Parathyroid adenoma (tissue), 2 donors: ENCODE results near the gene PDE6G.

Experiments
- H2AFZ ChIP-seq: fragments of 300-600 bp; sonication (generic); one replicate; pipeline ENCODE4 v1.7.0; 2017; ENCODE audit warnings: antibody characterized with exemption, mild to moderate bottlenecking
- H3K27ac ChIP-seq: fragments of 300-600 bp; sonication (generic); one replicate; pipeline ENCODE4 v1.7.0; 2017
- H3K27me3 ChIP-seq: fragments of 300-600 bp; sonication (generic); one replicate; pipeline ENCODE4 v1.7.0; 2017; ENCODE audit warnings: low read length; ENCODE audit not compliant: control insufficient read depth, insufficient read depth
- H3K36me3 ChIP-seq: fragments of 300-600 bp; sonication (generic); one replicate; pipeline ENCODE4 v1.7.0; 2017; ENCODE audit warnings: low read length; ENCODE audit not compliant: control insufficient read depth, insufficient read depth
- H3K4me1 ChIP-seq: fragments of 300-600 bp; sonication (generic); one replicate; pipeline ENCODE4 v1.7.0; 2017; ENCODE audit warnings: control low read depth
- H3K4me2 ChIP-seq: fragments of 300-600 bp; sonication (generic); one replicate; pipeline ENCODE4 v1.7.0; 2017; ENCODE audit warnings: low read length
- H3K4me3 ChIP-seq: fragments of 300-600 bp; sonication (generic); one replicate; pipeline ENCODE4 v1.7.0; 2017; ENCODE audit warnings: low read depth, low read length
- H3K79me2 ChIP-seq: fragments of 300-600 bp; sonication (generic); one replicate; pipeline ENCODE4 v1.7.0; 2017; ENCODE audit warnings: control low read depth
- H3K9ac ChIP-seq: fragments of 300-600 bp; sonication (generic); one replicate; pipeline ENCODE4 v1.7.0; 2017; ENCODE audit warnings: mild to moderate bottlenecking
- H3K9me3 ChIP-seq: fragments of 300-600 bp; sonication (generic); one replicate; pipeline ENCODE4 v1.7.0; 2017; ENCODE audit warnings: low read length; ENCODE audit not compliant: control insufficient read depth
- TF ChIP-seq, protein P1 (sequence below): fragments of 300-600 bp; sonication (generic); IDR thresholded peaks from one replicate; pipeline ENCODE4 v1.7.0; 2017; ENCODE audit warnings: antibody characterized with exemption, mild to moderate bottlenecking
- donor health status: primary hyperparathyroidism.

PDE6G gene

DNA sequence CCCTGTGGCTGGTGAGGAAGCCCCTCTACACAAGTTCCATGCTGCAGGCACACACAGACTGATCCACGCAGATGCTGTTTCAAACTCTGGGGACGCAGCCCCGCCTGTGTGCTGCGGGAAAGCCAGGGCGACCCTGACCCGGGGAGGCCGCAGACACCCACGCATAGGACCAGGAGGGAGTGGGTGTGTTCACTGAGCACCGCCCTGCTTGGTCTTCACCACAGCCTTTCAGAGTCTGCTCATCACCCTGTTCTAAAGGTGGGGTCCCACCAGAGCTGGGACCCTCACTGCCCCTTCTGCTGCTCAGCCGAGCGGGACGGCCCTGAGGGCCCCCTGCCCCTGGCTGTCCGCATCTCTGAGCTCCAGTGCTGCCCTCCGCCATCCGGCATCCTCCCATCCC, 11.8 kb downstream of the PDE6G start:
- Histone ChIP-seq H3K4me1 (no peaks in the 10 kb centered on the region), H3K27ac (no peak overlapping the region)
- TF ChIP-seq, protein P1, sequence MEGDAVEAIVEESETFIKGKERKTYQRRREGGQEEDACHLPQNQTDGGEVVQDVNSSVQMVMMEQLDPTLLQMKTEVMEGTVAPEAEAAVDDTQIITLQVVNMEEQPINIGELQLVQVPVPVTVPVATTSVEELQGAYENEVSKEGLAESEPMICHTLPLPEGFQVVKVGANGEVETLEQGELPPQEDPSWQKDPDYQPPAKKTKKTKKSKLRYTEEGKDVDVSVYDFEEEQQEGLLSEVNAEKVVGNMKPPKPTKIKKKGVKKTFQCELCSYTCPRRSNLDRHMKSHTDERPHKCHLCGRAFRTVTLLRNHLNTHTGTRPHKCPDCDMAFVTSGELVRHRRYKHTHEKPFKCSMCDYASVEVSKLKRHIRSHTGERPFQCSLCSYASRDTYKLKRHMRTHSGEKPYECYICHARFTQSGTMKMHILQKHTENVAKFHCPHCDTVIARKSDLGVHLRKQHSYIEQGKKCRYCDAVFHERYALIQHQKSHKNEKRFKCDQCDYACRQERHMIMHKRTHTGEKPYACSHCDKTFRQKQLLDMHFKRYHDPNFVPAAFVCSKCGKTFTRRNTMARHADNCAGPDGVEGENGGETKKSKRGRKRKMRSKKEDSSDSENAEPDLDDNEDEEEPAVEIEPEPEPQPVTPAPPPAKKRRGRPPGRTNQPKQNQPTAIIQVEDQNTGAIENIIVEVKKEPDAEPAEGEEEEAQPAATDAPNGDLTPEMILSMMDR, result no peak

DNA sequence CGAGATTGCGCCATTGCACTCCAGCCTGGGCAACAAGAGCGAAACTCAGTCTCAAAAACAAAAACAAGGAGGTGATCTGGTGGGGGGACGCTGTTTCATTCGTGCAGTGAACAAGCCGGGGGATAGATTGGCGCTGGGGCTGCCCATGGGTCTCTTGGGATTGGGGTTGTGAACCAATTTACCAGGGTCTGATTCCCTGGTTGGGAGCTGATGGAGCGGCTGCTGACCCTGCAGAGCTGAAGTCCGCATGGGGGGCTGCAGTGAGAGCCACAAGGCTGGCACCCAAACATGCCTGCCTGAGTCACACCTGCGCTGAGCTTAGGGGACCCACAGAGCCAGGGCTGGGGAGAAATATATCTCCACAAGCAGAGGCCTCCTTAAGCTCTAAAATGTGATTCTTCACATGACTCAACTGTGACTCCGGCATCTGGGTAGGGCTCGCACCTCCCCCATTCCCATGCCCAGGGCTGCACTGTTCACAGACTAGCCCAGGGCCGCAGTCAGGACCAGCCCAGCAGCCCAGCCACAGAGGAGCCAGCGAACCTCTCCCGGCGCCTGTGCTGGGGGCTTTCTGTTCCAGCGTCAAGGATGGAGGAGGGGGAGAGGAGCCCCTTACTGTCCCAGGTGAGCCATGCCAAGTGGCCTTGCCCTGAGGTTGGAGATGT, 14.4 kb downstream of the PDE6G start:
- H3K36me3 ChIP-seq, result no peaks in the 10 kb centered on the region
- no peaks in the 10 kb centered on the region for H3K9me3 ChIP-seq
- H3K27ac ChIP-seq, result no peak overlapping the region
- TF ChIP-seq, protein P1, result no peak
- H3K79me2 ChIP-seq, result no peaks in the 10 kb centered on the region
- no peak overlapping the region for H3K4me2 ChIP-seq
- H3K4me3 ChIP-seq, result no peak overlapping the region
- H3K4me1 ChIP-seq, result no peaks in the 10 kb centered on the region
- H2AFZ ChIP-seq, result no peak overlapping the region
- H3K9ac ChIP-seq, result no peak overlapping the region
- no peaks in the 10 kb centered on the region for H3K27me3 ChIP-seq

More for the DNA sequence above, 11.8 kb downstream of the PDE6G start:
- Histone ChIP-seq H3K9ac (no peak overlapping the region), H2AFZ (no peak overlapping the region), H3K4me3 (no peak overlapping the region), H3K27me3 (peaks cover 6% of the 10 kb centered on the region), H3K9me3 (no peaks in the 10 kb centered on the region), H3K79me2 (no peaks in the 10 kb centered on the region), H3K36me3 (no peaks in the 10 kb centered on the region), H3K4me2 (no peak overlapping the region)

DNA sequence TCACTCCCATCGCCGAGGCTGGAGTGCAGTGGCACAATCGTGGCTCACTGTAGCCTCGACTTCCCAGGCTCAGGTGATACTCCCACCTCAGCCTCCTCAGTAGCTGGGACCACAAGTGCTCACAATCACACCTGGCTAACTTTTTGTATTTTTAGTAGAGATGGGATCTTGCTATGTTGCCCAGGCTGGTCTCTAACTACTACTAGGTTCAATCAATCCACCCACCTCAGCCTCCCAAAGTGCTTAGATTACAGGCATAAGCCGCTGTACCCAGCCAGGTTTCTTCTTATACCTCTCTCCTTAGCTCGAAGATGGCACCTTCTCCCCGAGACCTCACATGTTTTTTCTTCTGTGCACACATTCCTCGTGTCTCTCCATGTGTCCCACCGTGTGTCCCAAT, 16.3 kb downstream of the PDE6G start:
- Histone ChIP-seq H3K9ac (no peak overlapping the region), H3K4me1 (peaks cover 3% of the 10 kb centered on the region), H2AFZ (no peak overlapping the region), H3K4me3 (no peak overlapping the region), H3K9me3 (no peaks in the 10 kb centered on the region), H3K27me3 (no peaks in the 10 kb centered on the region), H3K36me3 (no peaks in the 10 kb centered on the region), H3K27ac (no peak overlapping the region), H3K4me2 (no peak overlapping the region), H3K79me2 (peaks cover 13% of the 10 kb centered on the region)
- TF ChIP-seq, protein P1, result no peak

DNA sequence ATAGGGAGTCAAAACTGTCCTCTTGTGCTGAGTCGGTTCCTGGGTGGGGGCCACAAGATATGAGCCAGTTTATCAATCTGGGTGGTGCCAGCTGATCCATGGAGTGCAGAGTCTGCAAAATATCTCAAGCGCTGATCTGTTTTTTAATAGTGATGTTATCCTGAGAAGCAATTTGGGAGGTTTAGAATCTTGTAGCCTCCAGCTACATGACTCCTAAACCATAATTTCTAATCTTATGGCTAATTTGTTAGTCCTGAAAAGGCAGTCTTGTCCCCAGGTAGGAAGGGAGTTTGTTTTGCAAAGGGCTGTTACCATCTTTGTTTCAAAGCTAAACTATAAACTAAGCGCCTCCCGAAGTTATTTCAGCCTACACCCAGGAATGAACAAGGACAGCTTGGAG, 17.7 kb downstream of the PDE6G start:
- TF ChIP-seq, protein P1, result no peak
- H3K4me3 ChIP-seq, result no peak overlapping the region
- H3K27me3 ChIP-seq, result no peaks in the 10 kb centered on the region
- H2AFZ ChIP-seq, result no peak overlapping the region
- peaks cover 3% of the 10 kb centered on the region for H3K4me1 ChIP-seq
- no peaks in the 10 kb centered on the region for H3K36me3 ChIP-seq
- no peaks in the 10 kb centered on the region for H3K9me3 ChIP-seq
- peaks cover 26% of the 10 kb centered on the region for H3K79me2 ChIP-seq
- no peak overlapping the region for H3K4me2 ChIP-seq
- H3K9ac ChIP-seq, result no peak overlapping the region
- H3K27ac ChIP-seq, result no peak overlapping the region
